Epithelial cell of proximal tubule (primary cell): ENCODE results near the gene GHSR. TPM values are rescaled to one million over a fixed set of nuclear protein-coding genes. Genes with fewer than 3 reads are reported as not detected.

Experiments
- DNase-seq: peaks from one replicate; pipeline ENCODE4 v3.0.0-alpha.2; 2011; ENCODE audit warnings: low read depth
- H3K4me3 ChIP-seq: 2 replicates; pipeline ENCODE4 v1.5.1; 2011; ENCODE audit warnings: low read depth, mild to moderate bottlenecking, low read length
- total RNA-seq: library from RNA; depleted of rRNA; stranded (reverse); fragments of >200 nt; gene quantifications from 2 replicates; pipeline ENCODE4 v1.2.3, GENCODE V29; 2015
- TF ChIP-seq, protein P1 (sequence below): conservative IDR thresholded peaks from 2 replicates; pipeline ENCODE4 v1.5.1; 2012; ENCODE audit warnings: low read depth, mild to moderate bottlenecking, low read length

GHSR gene
- total RNA-seq, 1 donor from 2014 or later: not detected

DNA sequence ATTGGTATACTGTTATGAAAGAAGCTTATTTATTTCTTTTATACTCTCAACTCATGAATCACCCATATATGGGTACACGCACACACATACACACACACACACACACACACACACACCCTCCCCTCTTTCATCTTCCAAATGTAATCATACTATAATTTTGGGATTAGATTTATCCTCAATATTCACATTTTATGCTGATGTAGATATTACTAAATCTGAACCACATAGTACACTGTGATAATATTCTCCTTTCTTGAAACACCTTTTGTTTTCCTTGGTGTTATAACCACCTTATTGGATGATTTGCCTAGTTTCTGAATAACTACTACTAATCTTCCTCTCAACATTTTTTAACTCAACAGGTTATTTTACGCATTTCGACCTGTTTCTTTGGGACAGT is 8.1 kb upstream of the GHSR start:
- no peak for DNase-seq
- TF ChIP-seq, protein P1, sequence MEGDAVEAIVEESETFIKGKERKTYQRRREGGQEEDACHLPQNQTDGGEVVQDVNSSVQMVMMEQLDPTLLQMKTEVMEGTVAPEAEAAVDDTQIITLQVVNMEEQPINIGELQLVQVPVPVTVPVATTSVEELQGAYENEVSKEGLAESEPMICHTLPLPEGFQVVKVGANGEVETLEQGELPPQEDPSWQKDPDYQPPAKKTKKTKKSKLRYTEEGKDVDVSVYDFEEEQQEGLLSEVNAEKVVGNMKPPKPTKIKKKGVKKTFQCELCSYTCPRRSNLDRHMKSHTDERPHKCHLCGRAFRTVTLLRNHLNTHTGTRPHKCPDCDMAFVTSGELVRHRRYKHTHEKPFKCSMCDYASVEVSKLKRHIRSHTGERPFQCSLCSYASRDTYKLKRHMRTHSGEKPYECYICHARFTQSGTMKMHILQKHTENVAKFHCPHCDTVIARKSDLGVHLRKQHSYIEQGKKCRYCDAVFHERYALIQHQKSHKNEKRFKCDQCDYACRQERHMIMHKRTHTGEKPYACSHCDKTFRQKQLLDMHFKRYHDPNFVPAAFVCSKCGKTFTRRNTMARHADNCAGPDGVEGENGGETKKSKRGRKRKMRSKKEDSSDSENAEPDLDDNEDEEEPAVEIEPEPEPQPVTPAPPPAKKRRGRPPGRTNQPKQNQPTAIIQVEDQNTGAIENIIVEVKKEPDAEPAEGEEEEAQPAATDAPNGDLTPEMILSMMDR: no peak
- no peak overlapping the region for H3K4me3 ChIP-seq

DNA sequence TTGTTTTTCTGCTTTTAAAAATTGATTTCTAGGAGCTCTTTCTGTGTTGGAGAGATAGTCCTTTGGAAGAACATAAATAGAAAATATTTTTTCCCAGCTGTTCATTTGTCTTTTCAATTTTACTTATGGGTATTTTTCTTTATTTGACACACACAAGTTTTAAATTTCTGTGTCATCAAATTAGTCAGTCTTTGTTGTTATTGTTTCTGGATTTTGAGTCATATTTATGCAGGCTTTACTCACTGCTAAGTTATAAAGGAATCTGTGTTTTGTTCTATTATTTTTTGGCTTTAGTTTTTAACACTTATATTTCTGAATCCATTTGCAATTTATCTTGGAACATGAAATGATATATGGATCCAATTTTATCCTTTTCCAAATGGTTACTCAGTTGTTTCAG is 5.9 kb upstream of the GHSR start:
- no peak overlapping the region for H3K4me3 ChIP-seq
- DNase-seq: no peak
- TF ChIP-seq, protein P1: no peak

DNA sequence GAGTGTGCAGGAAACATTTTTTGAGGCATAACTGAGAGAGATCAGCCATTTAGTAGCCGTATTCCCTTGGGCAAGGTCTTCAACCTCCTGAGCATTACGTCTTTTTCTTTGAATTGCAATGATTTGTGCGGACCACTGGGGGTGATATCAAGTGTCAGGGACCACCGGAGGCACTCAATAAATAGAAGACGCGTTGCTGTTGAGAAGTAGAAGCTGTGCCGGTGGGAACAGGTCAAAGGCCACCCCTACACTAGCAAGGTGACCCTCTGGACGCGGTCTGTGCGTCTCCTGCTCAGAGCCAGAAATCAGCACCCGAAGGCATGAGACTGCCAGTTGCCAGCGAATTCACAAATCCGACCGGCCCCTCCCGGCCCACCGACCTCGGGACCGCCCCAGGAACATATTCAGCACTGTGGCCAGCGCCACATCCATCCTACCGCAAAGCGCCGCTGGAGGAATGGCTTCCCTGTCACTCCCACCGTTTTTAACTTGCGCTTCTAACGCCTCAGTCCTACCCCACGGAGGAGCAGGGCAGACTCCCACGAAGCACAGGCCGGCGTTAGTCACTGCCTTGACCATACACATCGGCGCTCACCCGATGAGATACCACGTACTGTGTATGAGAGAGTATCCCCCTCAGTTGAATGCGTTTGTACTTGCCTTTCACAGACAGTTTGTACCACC is 1.4 kb upstream of the GHSR start:
- DNase-seq: no peak
- TF ChIP-seq, protein P1: no peak
- peak overlapping the region; percentile 3 for H3K4me3 ChIP-seq

DNA sequence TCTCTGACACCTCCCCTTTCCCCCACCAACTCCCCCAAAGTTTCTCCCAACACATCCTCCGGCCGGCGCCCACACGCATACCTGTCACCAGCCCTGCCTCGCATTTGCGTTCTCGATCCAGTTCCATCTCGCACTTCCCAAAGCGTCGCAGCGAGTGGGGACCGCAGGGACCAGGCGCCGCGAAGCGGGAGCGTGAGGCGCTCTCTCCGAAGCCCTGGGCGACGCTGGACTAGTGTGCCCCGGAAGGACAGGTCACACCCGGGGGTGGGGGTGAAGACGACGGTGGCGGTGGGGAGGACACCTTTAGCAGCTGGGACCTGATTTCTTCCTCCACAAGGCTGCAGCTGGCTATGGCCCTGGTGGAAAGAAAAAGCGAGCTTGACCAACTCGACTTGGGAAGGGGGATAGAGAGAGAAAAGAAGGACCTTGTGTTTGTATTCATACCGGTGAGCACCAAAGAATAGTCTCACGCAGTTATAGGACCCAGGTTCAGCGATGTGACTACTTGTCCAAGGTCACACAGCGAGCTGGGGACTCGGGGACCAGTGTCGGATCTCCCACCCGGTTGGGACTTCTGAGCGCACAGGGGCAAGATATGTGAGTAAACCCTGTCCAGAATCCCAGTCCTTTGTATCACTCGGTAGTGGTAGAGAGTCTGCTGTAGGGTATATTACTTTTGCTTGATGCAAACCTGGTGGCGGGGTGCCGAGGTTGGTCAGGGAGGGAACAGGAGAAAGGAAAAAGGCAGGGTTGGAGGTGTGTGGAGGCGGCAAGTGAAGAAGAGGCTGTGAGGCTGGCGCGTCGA is 607 bp upstream of the GHSR start:
- H3K4me3 ChIP-seq: no peak overlapping the region
- TF ChIP-seq, protein P1: no peak
- no peak for DNase-seq

DNA sequence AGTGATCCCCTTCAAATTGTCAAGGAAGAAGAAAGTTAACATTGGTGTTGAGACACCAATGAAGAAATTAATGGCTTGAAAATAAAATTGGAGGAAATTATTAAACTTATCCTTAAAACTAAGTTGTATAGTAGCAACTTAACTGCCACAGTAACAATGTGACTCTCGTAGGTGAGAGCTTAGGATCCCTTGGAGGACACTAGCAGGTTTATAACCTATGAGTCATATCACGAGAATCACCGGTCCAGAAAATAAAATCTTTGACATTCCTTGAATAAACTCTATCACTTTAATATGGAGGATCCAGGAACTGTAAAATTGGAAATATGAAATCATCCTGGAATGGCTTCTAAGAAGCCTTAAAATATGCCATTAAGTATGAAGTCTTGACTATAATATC is 2.1 kb downstream of the GHSR start:
- no peak for DNase-seq
- TF ChIP-seq, protein P1: no peak
- H3K4me3 ChIP-seq: no peak overlapping the region

DNA sequence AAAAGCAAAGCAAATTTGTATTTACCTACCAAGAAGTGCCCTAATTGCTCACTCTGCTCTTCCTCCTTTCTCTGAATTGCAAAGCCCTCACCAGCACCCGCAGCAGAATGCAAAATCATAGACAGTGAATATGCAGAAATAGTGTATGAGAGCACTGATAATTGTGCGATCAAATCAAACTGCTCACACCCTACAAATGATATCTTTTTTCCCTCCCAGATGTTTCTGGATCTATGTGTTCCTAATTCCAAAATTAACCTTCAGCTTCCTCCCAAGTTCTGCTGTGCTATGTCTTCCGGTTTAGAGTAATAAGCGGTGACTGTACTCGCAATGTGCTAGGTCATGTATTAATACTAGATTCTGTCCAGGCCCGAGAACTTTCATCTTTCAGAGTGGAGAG is 3.4 kb downstream of the GHSR start:
- TF ChIP-seq, protein P1: no peak
- DNase-seq: no peak
- no peak overlapping the region for H3K4me3 ChIP-seq

DNA sequence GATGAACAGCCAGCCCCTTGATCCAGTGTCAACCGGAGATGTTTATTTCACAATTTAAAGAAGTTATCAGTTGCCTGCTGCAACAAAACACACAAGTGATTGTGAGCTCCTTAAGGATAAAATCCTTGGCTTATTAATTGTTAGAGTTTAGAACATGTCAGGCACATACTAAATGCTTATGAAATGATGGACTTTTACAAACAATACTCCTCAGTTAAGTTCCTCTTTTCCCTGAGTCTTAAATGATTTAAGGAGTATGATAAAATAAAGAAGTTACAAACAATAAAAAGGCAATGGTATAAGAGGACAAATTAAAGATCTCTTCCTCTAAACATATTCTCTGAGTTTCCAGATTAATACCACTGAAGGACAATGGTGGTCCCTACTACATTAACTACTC is 5.7 kb downstream of the GHSR start:
- H3K4me3 ChIP-seq: no peak overlapping the region
- TF ChIP-seq, protein P1: no peak

More for the DNA sequence above, 5.7 kb downstream of the GHSR start:
- DNase-seq: no peak
